Vagina (tissue), 2 donors: ENCODE measurements around the gene PTPN2. TPM values are rescaled to one million over a fixed set of nuclear protein-coding genes. Genes with fewer than 3 reads are reported as not detected.
"Not testable (repeated sequence)": the region's sequence is repeated elsewhere in the genome, so short reads cannot be mapped to it uniquely, and the experiment has no call there.

Experiments
- DNase-seq, 2 donors: peaks; one replicate each; pipeline ENCODE4 v3.0.0-alpha.2; 2017; ENCODE audit errors: extremely low spot score in 2 of 2
- H3K27ac ChIP-seq: fragments of 200-600 bp; sonication (generic); one replicate; pipeline ENCODE4 v1.5.1; 2019
- H3K27me3 ChIP-seq: fragments of 200-600 bp; sonication (generic); one replicate; pipeline ENCODE4 v1.5.1; 2019
- H3K36me3 ChIP-seq, 2 donors: fragments of 200-600 bp; sonication (generic); one replicate each; pipeline ENCODE4 v1.5.1; 2017 to 2019
- H3K4me1 ChIP-seq: fragments of 200-600 bp; sonication (generic); one replicate; pipeline ENCODE4 v1.5.1; 2019
- H3K4me3 ChIP-seq, 2 donors: fragments of 200-600 bp; sonication (generic); 1 replicate in 1 of 2; 2 replicates in 1 of 2; pipeline ENCODE4 v1.5.1; 2016 to 2019
- H3K9me3 ChIP-seq: fragments of 200-600 bp; sonication (generic); one replicate; pipeline ENCODE4 v1.5.1; 2019
- CTCF ChIP-seq, 3 experiments: fragments of 450-650 bp in 2 of 3; fragments of 200-600 bp in 1 of 3; sonication (generic) in 1 of 3; IDR thresholded peaks; one replicate each; pipeline ENCODE4 v1.5.1; 2017 to 2019; ENCODE audit warnings: antibody characterized with exemption in 3 of 3, mild to moderate bottlenecking in 2 of 3, moderate library complexity in 2 of 3
- POLR2A ChIP-seq, 2 donors: fragments of 450-650 bp; IDR thresholded peaks; one replicate each; pipeline ENCODE4 v1.6.1; 2017; ENCODE audit warnings: antibody characterized with exemption in 2 of 2, mild to moderate bottlenecking in 2 of 2, moderate library complexity in 2 of 2
- POLR2AphosphoS5 ChIP-seq, 2 donors: sonication (generic); formaldehyde crosslinking; IDR thresholded peaks; one replicate each; pipeline ENCODE4 v1.9.0; 2017; ENCODE audit warnings: antibody characterized with exemption in 2 of 2, mild to moderate bottlenecking in 2 of 2, low read depth in 1 of 2; ENCODE audit not compliant: insufficient read depth in 1 of 2
- intact Hi-C: fragments of 100-400 bp; cut with DNase I; formaldehyde crosslinking; loops from one replicate; pipeline ENCODE4 v1.15.1; 2023
- total RNA-seq: library from RNA; depleted of rRNA; stranded (reverse); fragments of >200 nt; gene quantifications from one replicate; pipeline ENCODE4 v1.2.3, GENCODE V29; 2016

The PTPN2 gene
- total RNA-seq, 1 donor from 2014 or later: 32.9 TPM

DNA sequence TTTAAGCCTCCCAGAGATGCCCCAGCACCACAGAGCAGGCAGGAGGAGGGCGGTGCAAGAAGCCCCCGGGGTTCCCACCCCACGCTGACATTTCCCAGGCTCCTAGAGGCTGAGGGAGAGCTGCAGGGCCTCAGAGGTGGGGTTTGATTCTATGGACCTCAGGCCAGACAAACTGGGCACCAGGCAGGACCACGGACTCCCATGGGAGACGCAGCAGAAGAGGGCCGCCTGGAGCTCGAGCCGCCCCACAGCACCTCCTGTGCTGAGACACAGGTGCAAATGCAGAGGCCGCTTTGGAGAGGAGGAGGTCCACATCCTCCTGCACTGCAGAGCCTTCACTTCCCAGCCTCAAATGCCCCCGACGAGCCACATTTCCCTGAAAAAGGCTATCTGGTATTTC is 118.5 kb downstream of the PTPN2 start:
- Histone ChIP-seq H3K36me3 (no peaks in the 10 kb centered on the region), H3K4me3 (no peak overlapping the region), H3K4me1 (no peaks in the 10 kb centered on the region), H3K9me3 (no peaks in the 10 kb centered on the region), H3K27ac (no peak overlapping the region), H3K27me3 (no peaks in the 10 kb centered on the region)
- TF ChIP-seq POLR2AphosphoS5 (IDR thresholded peaks at IDR 0.05; ENCODE audit: insufficient read depth in 1 of 2, low read depth in 1 of 2): no peak
- TF ChIP-seq CTCF (IDR thresholded peaks at IDR 0.05): no peak
- TF ChIP-seq POLR2A (IDR thresholded peaks at IDR 0.05): no peak
- DNase-seq: no peak
- intact Hi-C loops: no loop called here

DNA sequence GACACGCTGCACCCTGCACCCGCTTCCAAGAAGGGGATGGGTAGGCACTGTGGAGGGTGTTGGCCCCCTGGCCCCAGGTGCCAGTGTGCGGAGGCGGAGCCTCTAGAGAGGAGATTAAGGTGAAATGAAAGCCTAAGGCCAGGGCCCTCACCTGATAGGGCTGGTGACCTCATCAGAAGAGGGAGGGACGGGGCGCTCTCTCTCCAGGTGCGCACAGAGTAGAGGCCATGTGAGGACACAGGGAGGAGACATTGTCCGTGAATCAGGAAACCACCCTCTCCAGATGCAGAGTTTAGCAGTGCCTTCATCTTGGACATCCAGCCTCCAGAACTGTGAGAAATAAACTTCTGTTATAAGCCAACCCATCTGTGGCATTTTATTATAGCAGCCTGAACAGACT is 118.9 kb downstream of the PTPN2 start:
- Histone ChIP-seq H3K27ac (no peak overlapping the region), H3K9me3 (no peaks in the 10 kb centered on the region), H3K4me1 (no peaks in the 10 kb centered on the region), H3K4me3 (no peak overlapping the region), H3K27me3 (no peaks in the 10 kb centered on the region), H3K36me3 (no peaks in the 10 kb centered on the region)
- TF ChIP-seq CTCF (IDR thresholded peaks at IDR 0.05) (no peak), POLR2A (IDR thresholded peaks at IDR 0.05) (no peak), POLR2AphosphoS5 (IDR thresholded peaks at IDR 0.05; ENCODE audit: insufficient read depth in 1 of 2, low read depth in 1 of 2) (no peak)
- intact Hi-C loops: no loop called here
- no peak for DNase-seq

- H3K36me3 ChIP-seq, intact Hi-C loops, H3K27ac ChIP-seq, H3K9me3 ChIP-seq, H3K4me1 ChIP-seq, H3K4me3 ChIP-seq, DNase-seq, H3K27me3 ChIP-seq: not testable (repeated sequence)
These were observed 125.5 kb downstream of the PTPN2 start for GRCh38 chr18:12758566-12758965.

DNA sequence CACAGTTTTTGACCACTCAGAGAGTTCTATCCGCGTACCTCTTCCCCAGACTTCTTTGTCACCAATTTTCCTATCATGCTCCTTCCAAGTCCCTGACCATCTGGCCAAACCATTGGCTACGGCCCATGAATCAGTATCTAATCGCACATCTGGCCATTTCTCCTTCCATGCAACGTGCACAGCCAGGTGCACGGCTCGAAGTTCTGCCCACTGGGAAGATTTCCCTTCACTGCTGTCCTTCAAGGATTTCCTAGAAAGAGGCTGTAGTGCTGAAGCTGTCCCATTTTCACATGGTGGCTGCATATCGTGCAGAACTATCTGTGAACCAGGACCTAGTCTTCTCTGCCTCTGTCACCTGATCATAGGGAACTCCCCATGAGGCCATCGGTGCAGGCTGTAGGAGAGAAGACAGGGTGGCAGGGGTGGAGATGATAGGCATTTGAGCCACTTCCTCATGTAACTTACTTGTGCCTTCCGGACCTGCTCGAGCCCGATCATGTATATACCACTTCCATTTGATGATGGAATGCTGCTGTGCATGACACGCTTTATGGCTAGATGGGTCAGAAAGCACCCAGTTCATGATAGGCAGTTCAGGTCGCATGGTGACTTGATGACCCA is 127.3 kb downstream of the PTPN2 start:
- H3K36me3 ChIP-seq, H3K9me3 ChIP-seq, intact Hi-C loops, DNase-seq, H3K27me3 ChIP-seq, H3K4me3 ChIP-seq, H3K4me1 ChIP-seq, H3K27ac ChIP-seq: not testable (repeated sequence)

- H3K27ac ChIP-seq, H3K36me3 ChIP-seq, intact Hi-C loops, H3K9me3 ChIP-seq, H3K4me3 ChIP-seq, H3K27me3 ChIP-seq, H3K4me1 ChIP-seq, DNase-seq: not testable (repeated sequence)
These were observed 128.4 kb downstream of the PTPN2 start for GRCh38 chr18:12755606-12756005.

GRCh38 chr18:12754511-12754910 is 129.5 kb downstream of the PTPN2 start:
- no peak for DNase-seq
- Histone ChIP-seq H3K4me1 (no peaks in the 10 kb centered on the region), H3K27me3 (no peaks in the 10 kb centered on the region), H3K9me3 (no peaks in the 10 kb centered on the region), H3K27ac (no peak overlapping the region), H3K36me3 (no peaks in the 10 kb centered on the region), H3K4me3 (no peak overlapping the region)
- no peak for TF ChIP-seq CTCF (IDR thresholded peaks at IDR 0.05)
- TF ChIP-seq POLR2AphosphoS5 (IDR thresholded peaks at IDR 0.05; ENCODE audit: insufficient read depth in 1 of 2, low read depth in 1 of 2): no peak
- no peak for TF ChIP-seq POLR2A (IDR thresholded peaks at IDR 0.05)
- intact Hi-C loops: no loop called here

- Histone ChIP-seq H3K4me1 (no peaks in the 10 kb centered on the region), H3K27me3 (no peaks in the 10 kb centered on the region), H3K9me3 (no peaks in the 10 kb centered on the region), H3K36me3 (no peaks in the 10 kb centered on the region), H3K27ac (no peak overlapping the region), H3K4me3 (no peak overlapping the region)
- TF ChIP-seq CTCF (IDR thresholded peaks at IDR 0.05) (no peak), POLR2AphosphoS5 (IDR thresholded peaks at IDR 0.05; ENCODE audit: insufficient read depth in 1 of 2, low read depth in 1 of 2) (no peak), POLR2A (IDR thresholded peaks at IDR 0.05) (no peak)
- intact Hi-C loops: no loop called here
- DNase-seq: no peak
These were observed 132.1 kb downstream of the PTPN2 start for GRCh38 chr18:12751891-12752290.
